HFF-Myc (cell line): Measurements from ENCODE around the gene RUSF1.

Source experiments
- DNase-seq: peaks from one replicate; pipeline ENCODE4 v3.0.0-alpha.2; 2011; ENCODE audit warnings: low read depth; ENCODE audit errors: extremely low read depth
- H3K4me3 ChIP-seq: replicated peaks from 2 replicates; pipeline ENCODE4 v1.5.1; 2011; ENCODE audit warnings: low read depth, mild to moderate bottlenecking, control low read depth, low read length
- CTCF ChIP-seq: IDR thresholded peaks from 2 replicates; pipeline ENCODE4 v1.5.1; 2012; ENCODE audit warnings: mild to moderate bottlenecking, low read depth, low read length, control low read depth; ENCODE audit errors: missing control alignments

Gene RUSF1

DNA sequence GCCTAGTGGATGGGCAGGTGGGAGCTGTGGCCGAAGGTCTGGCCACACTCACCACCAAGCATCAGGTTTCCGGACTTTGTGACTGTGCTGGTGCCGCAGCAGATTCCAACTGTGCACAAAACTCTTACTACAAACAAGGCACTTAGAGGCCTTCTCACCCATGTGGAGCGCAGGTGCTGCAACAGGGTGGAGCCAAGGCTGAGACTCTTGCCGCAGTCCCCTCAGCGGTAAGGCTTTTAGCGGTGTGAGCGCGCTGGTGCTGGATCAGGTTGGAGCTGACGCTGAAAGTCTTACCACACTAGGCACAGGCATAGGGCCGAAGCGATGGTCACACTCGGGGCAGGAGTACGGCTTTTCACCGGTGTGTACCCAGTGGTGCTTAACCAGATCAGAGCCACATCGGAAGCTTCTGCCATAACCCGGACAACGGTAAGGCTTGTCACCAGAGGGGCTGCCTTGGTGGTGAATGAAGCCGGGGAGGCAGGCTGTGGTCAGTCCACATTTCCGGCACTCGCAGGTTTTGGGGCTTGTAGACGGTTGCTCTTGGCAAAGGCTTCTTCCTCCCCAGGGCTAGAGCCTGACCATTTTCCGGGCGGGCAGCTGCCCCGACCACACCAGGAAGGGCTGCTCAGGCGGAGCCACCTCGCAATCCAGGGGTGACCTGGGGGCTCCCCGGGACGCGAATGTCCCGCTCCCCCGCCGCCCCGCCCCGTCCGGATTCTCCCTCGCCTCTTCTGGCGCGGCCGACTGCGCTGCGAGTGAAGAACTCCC, 49.9 kb downstream of the RUSF1 start:
- peak; percentile 71 for DNase-seq
- TF ChIP-seq CTCF, result no peak
- peak overlapping the region; percentile 79 for H3K4me3 ChIP-seq

GRCh38 chr16:31456988-31457360, 51.2 kb downstream of the RUSF1 start:
- DNase-seq, result no peak
- TF ChIP-seq CTCF, result no peak
- H3K4me3 ChIP-seq, result peak overlapping the region; percentile 79

GRCh38 chr16:31455601-31456314, 52.4 kb downstream of the RUSF1 start:
- H3K4me3 ChIP-seq, result no peak overlapping the region; the same call in 1 of the 2 replicates
- no peak for DNase-seq
- peak; percentile 46 for TF ChIP-seq CTCF

DNA sequence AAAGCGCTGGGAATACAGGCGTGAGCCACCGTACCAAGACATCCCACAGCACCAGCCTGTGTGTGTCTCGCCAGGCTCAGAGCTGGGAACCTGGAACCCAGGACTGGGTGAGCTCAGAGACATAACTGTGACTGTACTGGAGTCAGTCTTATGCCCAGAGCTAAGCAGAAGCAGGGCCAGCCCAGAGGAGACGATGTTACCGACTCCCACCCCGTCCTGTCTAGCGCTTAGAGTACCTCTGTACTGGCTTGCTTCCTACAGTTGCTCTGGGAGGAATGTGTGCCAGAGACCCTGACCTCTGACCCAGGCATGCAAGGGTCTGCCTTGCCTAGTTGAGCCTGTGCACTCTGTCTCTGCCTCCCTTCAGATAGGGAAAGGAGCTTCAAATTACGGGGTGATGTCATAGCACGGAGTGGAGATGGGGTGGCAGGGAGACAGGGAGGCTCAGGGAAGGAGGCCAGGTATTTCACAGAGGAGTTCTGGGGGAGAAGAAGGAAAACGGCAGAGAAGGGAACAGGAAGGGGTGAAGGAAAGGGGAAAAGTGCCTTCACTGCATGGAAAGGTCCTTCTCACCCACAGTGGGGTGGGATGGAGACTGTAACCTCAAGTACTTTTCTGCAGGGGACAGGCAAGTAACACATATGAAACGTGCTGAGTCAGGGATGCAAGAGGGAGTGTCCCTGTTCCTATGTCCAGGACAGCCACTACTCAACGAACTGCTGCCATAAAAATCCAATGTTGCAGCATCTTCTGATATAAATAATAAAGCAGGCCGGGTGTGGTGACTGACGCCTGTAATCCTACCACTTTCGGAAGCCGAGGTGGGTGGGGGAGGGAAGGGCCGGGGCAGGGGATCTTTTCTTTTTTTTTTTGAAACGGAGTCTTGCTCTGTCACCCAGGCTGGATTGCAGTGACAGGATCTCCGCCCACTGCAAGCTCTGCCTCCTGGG, 54.7 kb downstream of the RUSF1 start:
- no peak overlapping the region for H3K4me3 ChIP-seq
- no peak for TF ChIP-seq CTCF
- no peak for DNase-seq

DNA sequence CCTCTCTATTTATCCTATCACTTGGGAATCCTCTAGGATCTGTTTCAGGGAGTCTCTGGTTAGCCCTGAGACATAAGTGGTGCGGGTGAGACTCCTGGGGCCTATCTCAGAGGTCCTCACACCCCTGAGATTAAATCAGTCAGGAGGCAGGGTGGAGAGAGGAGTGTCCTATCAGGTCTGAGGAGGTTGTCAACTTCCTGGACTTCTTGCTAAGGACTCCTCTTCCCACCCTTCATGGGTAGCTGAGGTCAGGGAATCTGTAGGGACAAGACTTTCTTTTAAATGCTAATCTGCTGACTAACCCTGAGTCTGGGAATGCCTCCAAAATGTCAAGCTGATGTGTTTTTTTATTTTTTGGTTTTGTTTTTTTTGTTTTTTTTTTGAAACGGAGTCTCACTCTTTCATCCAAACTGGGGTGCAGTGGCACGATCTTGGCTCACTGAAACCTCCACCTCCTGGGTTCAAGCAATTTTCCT, 55.5 kb downstream of the RUSF1 start:
- TF ChIP-seq CTCF, result no peak
- peak; percentile 81 for DNase-seq
- H3K4me3 ChIP-seq, result no peak overlapping the region

DNA sequence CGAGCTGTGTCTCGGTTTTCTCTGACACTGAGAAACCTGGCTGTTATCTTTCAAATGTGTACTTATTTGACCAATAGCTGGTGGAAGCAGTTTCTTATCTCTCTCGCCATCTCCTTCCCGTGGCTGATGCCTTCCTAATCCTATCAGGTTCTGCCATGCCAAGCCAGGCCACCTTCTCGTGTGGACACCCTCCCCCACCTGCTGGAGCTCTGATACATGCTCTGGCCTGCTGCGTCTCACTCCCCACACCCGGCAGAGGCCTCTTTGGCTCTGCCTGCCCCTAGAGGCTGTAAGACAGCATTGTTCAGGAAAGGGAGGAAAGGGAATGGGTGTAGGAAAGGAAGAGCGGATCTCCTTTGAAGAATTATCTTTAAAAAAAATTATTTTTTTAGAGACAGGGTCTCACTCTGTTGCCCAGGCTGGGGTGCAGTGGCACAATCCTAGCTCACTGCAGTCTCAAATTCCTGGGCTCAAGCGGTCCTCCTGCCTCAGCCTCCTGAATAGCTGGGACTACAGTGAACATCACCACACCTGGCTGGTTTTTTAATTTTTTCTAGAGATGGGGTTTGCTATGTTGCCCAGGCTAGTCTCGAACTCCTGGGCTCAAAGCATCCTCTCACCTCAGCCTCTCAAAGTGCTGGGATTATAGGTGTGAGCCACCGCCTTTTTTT, 56.4 kb downstream of the RUSF1 start:
- H3K4me3 ChIP-seq, result no peak overlapping the region
- TF ChIP-seq CTCF, result peak; percentile 65
- no peak for DNase-seq
